IMR-90 (cell line): ENCODE measurements around the gene SNAP29. TPM values are rescaled to one million over a fixed set of nuclear protein-coding genes. Genes with fewer than 3 reads are reported as not detected.

Source experiments
- ATAC-seq: fragments of 200-7000 bp; cut with Tn5 transposase; 2 replicates; pipeline ENCODE4 v1.9.1; 2020; ENCODE audit warnings: low read depth, mild to moderate bottlenecking, moderate library complexity
- BruUV-seq: library from RNA; stranded (reverse); fragments of 400-500 nt; replicated peaks from 2 replicates; lab custom pipeline; 2021; lab: Mats Ljungman, UMichigan
- CTCF ChIA-PET: fragments of 300-600 bp; formaldehyde crosslinking; extraction: SDS; loops from one replicate; lab custom pipeline; 2021; ENCODE audit warnings: antibody characterized with exemption; lab: Yijun Ruan, JAX
- POLR2A ChIA-PET: fragments of 300-600 bp; sonication (Branson Sonifier 250); formaldehyde crosslinking; loops from one replicate; lab custom pipeline; 2022; ENCODE audit warnings: antibody characterized with exemption; ENCODE audit not compliant: unreplicated experiment; lab: Charles Lee
- DNase-seq: peaks from one replicate; pipeline ENCODE4 v3.0.0; 2013
- H2AFZ ChIP-seq: replicated peaks from 2 replicates; pipeline ENCODE3; 2013; ENCODE audit warnings: low read length, mild to moderate bottlenecking; ENCODE audit not compliant: poor library complexity
- H2AK5ac ChIP-seq: 2 replicates; pipeline ENCODE4 v1.6.1; 2013; ENCODE audit warnings: low read depth, low read length, inconsistent platforms
- H2AK9ac ChIP-seq: replicated peaks from 2 replicates; pipeline ENCODE3; 2013; ENCODE audit warnings: mild to moderate bottlenecking, low read depth, low read length, moderate library complexity; ENCODE audit not compliant: poor library complexity
- H2BK120ac ChIP-seq: 2 replicates; pipeline ENCODE4 v1.6.1; 2013; ENCODE audit warnings: low read depth, low read length, inconsistent platforms
- H2BK15ac ChIP-seq: 3 replicates; pipeline ENCODE4 v1.6.1; 2013; ENCODE audit warnings: low read depth, low read length, inconsistent platforms
- H2BK20ac ChIP-seq: 2 replicates; pipeline ENCODE4 v1.6.1; 2013; ENCODE audit warnings: low read depth, mild to moderate bottlenecking, inconsistent platforms, low read length, moderate library complexity
- H2BK5ac ChIP-seq: 2 replicates; pipeline ENCODE4 v1.6.1; 2013; ENCODE audit warnings: mild to moderate bottlenecking, low read depth, low read length, inconsistent platforms; ENCODE audit not compliant: poor library complexity, severe bottlenecking
- H3K14ac ChIP-seq: replicated peaks from 2 replicates; pipeline ENCODE4 v1.6.1; 2013; ENCODE audit warnings: low read depth, low read length, inconsistent platforms
- H3K18ac ChIP-seq: 2 replicates; pipeline ENCODE4 v1.6.1; 2013; ENCODE audit warnings: low read depth, low read length, control low read depth
- H3K23ac ChIP-seq: 2 replicates; pipeline ENCODE4 v1.6.1; 2013; ENCODE audit warnings: low read depth, low read length, inconsistent platforms
- H3K27ac ChIP-seq: 2 replicates; pipeline ENCODE4 v1.5.1; 2013; ENCODE audit warnings: mild to moderate bottlenecking, control low read depth, low read length; ENCODE audit not compliant: insufficient read depth
- H3K27me3 ChIP-seq: 2 replicates; pipeline ENCODE4 v1.6.1; 2013; ENCODE audit warnings: low read length; ENCODE audit not compliant: control insufficient read depth, insufficient read depth
- H3K36me3 ChIP-seq: 2 replicates; pipeline ENCODE4 v1.6.1; 2013; ENCODE audit warnings: low read length, mixed read lengths; ENCODE audit not compliant: control insufficient read depth, insufficient read depth
- H3K4ac ChIP-seq: 2 replicates; pipeline ENCODE4 v1.6.1; 2013; ENCODE audit warnings: low read depth, low read length, inconsistent platforms
- H3K4me1 ChIP-seq: 2 replicates; pipeline ENCODE4 v1.6.1; 2013; ENCODE audit warnings: low read length, mixed read lengths; ENCODE audit not compliant: control insufficient read depth, insufficient read depth
- H3K4me2 ChIP-seq: 2 replicates; pipeline ENCODE4 v1.6.1; 2013; ENCODE audit warnings: low read depth, mild to moderate bottlenecking, control low read depth, low read length, moderate library complexity
- H3K4me3 ChIP-seq: 2 replicates; pipeline ENCODE4 v1.5.1; 2013; ENCODE audit warnings: low read depth, mild to moderate bottlenecking, control low read depth, low read length, moderate library complexity; ENCODE audit not compliant: insufficient read depth
- H3K56ac ChIP-seq: 2 replicates; pipeline ENCODE4 v1.6.1; 2013; ENCODE audit warnings: low read length, inconsistent platforms; ENCODE audit not compliant: insufficient read depth; ENCODE audit errors: extremely low read depth
- H3K79me1 ChIP-seq, 2 experiments: 2 replicates each; pipeline ENCODE4 v1.6.1; 2013; ENCODE audit warnings: low read length in 2 of 2, inconsistent platforms in 1 of 2, low read depth in 1 of 2
- H3K9ac ChIP-seq: 2 replicates; pipeline ENCODE4 v1.6.1; 2013; ENCODE audit warnings: low read depth, low read length, control low read depth
- H3K9me1 ChIP-seq: 2 replicates; pipeline ENCODE4 v1.6.1; 2013; ENCODE audit warnings: low read length, inconsistent platforms; ENCODE audit not compliant: insufficient read depth
- H3K9me3 ChIP-seq: 2 replicates; pipeline ENCODE4 v1.6.1; 2013; ENCODE audit warnings: low read length; ENCODE audit not compliant: control insufficient read depth, insufficient read depth
- H4K20me1 ChIP-seq: 2 replicates; pipeline ENCODE4 v1.6.1; 2013; ENCODE audit warnings: low read length, inconsistent platforms; ENCODE audit not compliant: insufficient read depth
- H4K5ac ChIP-seq: 2 replicates; pipeline ENCODE4 v1.6.1; 2013; ENCODE audit warnings: mild to moderate bottlenecking, low read depth, low read length, control low read depth
- H4K8ac ChIP-seq, 2 experiments: 2 replicates each; pipeline ENCODE4 v1.6.1; 2013; ENCODE audit warnings: low read depth in 2 of 2, low read length in 2 of 2, control low read depth in 1 of 2, inconsistent platforms in 1 of 2
- H4K91ac ChIP-seq: 2 replicates; pipeline ENCODE4 v1.6.1; 2013; ENCODE audit warnings: low read depth, low read length, inconsistent platforms; ENCODE audit not compliant: insufficient read depth
- FOS ChIP-seq: fragments of 150-350 bp; IDR thresholded peaks from 2 replicates; pipeline ENCODE4 v1.6.1; 2016; ENCODE audit warnings: low read depth, low read length
- MXI1 ChIP-seq: IDR thresholded peaks from 2 replicates; pipeline ENCODE4 v1.6.1; 2012; ENCODE audit warnings: low read depth, mild to moderate bottlenecking, low read length, moderate library complexity, borderline replicate concordance
- NFE2L2 ChIP-seq: fragments of 150-350 bp; IDR thresholded peaks from 2 replicates; pipeline ENCODE4 v1.6.1; 2016; ENCODE audit warnings: low read depth, mild to moderate bottlenecking, low read length
- POLR2A ChIP-seq: IDR thresholded peaks from 2 replicates; pipeline ENCODE4 v1.6.1; 2012; ENCODE audit warnings: mild to moderate bottlenecking, low read depth, low read length
- RAD21 ChIP-seq: IDR thresholded peaks from 2 replicates; pipeline ENCODE4 v1.6.1; 2012; ENCODE audit warnings: low read length, improper control_type of control experiment
- SMC3 ChIP-seq: fragments of 150-350 bp; IDR thresholded peaks from 2 replicates; pipeline ENCODE4 v1.6.1; 2016; ENCODE audit warnings: low read depth, mild to moderate bottlenecking, antibody characterized with exemption, low read length, moderate library complexity
- WGBS, 2 experiments: methylation state at CpG; one replicate each; pipeline versions ENCODE4 v1.1.5 to v1.1.7; 2013; ENCODE audit warnings: missing lambda C conversion rate in 2 of 2; ENCODE audit not compliant: insufficient read length in 1 of 2; ENCODE audit errors: extremely low coverage in 2 of 2; 5-methylcytosine and 5-hydroxymethylcytosine counted together
- dilution Hi-C: fragments of 300-500 bp; cut with HindIII; formaldehyde crosslinking; loops from one replicate; pipeline ENCODE4 v1.14.3; 2018; ENCODE audit warnings: low sequenced_read_pairs; ENCODE audit not compliant: unreplicated experiment
- in situ Hi-C: fragments of 300-500 bp; cut with MboI; formaldehyde crosslinking; loops from 3 replicates; pipeline ENCODE4 v1.14.3; 2019; ENCODE audit warnings: low sequenced_read_pairs, inconsistent platforms, mixed read lengths
- intact Hi-C: fragments of 100-400 bp; cut with micrococcal nuclease; formaldehyde crosslinking; loops from 2 replicates; pipeline ENCODE4 v1.10.0; 2022
- polyA plus RNA-seq, 3 experiments: library from polyadenylated mRNA; depleted of rRNA; stranded (reverse); fragments of >200 nt; gene quantifications; 2 replicates each; pipeline ENCODE4 v1.2.3, GENCODE V29; 2012; ENCODE audit warnings: low replicate concordance in 1 of 3
- total RNA-seq: library from RNA; depleted of rRNA; stranded (reverse); fragments of >200 nt; gene quantifications from 2 replicates; pipeline ENCODE4 v1.2.3, GENCODE V29; 2012
- TF ChIP-seq, protein P1 (sequence below): conservative IDR thresholded peaks from 2 replicates; pipeline ENCODE4 v1.5.1; 2012; ENCODE audit warnings: mild to moderate bottlenecking, low read depth, low read length, improper control_type of control experiment
- TF ChIP-seq, protein P2 (sequence below): fragments of 150-350 bp; IDR thresholded peaks from 2 replicates; pipeline ENCODE4 v1.6.1; 2016; ENCODE audit warnings: low read depth, mild to moderate bottlenecking, low read length, moderate library complexity, borderline replicate concordance

SNAP29 gene
- total and polyA plus RNA-seq, 2 of the 4 experiments (the other 2 are of a cell fraction), result 10.6 to 29.5 TPM

DNA sequence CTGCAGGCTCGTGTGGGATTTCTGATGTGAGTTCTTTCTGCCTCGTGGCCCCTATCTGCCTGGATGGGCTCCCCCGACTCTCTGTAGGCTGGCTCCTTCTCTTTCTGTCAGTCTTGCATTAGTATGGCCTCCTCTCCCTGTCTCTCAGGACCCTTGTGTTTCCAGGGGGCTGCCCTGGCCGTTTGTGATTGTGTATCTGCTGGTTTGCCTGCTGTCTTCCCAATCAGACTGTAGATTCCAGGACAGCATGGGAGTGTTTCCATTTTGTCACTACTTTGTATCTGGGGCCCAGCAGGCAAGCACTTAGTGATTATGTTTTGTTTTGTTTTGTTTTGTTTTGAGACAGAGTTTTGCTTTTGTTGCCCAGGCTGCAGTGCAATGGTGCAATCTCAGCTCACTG lies 25.6 kb downstream of the SNAP29 start:
- DNase-seq, result no peak
- no peak overlapping the region for H3K27ac ChIP-seq
- peaks cover 0 to 3% of the 10 kb centered on the region in 2 experiments; a peak in 1 of 4 replicates for H3K79me1 ChIP-seq
- H4K20me1 ChIP-seq, result peaks cover 8% of the 10 kb centered on the region
- no peak overlapping the region for H3K4me3 ChIP-seq
- no peak overlapping the region for H2BK120ac ChIP-seq
- no peak overlapping the region for H3K56ac ChIP-seq
- H2BK20ac ChIP-seq, result no peak overlapping the region
- H3K9me1 ChIP-seq, result no peaks in the 10 kb centered on the region
- no CpG with 5 or more reads among the region's 4 CpGs for WGBS, 2 experiments
- H3K23ac ChIP-seq, result no peak overlapping the region
- H2BK15ac ChIP-seq, result no peak overlapping the region
- TF ChIP-seq NFE2L2 (no peak), MXI1 (no peak), POLR2A (no peak), FOS (no peak), RAD21 (no peak), SMC3 (no peak)
- TF ChIP-seq, protein P1, sequence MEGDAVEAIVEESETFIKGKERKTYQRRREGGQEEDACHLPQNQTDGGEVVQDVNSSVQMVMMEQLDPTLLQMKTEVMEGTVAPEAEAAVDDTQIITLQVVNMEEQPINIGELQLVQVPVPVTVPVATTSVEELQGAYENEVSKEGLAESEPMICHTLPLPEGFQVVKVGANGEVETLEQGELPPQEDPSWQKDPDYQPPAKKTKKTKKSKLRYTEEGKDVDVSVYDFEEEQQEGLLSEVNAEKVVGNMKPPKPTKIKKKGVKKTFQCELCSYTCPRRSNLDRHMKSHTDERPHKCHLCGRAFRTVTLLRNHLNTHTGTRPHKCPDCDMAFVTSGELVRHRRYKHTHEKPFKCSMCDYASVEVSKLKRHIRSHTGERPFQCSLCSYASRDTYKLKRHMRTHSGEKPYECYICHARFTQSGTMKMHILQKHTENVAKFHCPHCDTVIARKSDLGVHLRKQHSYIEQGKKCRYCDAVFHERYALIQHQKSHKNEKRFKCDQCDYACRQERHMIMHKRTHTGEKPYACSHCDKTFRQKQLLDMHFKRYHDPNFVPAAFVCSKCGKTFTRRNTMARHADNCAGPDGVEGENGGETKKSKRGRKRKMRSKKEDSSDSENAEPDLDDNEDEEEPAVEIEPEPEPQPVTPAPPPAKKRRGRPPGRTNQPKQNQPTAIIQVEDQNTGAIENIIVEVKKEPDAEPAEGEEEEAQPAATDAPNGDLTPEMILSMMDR, result no peak
- TF ChIP-seq, protein P2, sequence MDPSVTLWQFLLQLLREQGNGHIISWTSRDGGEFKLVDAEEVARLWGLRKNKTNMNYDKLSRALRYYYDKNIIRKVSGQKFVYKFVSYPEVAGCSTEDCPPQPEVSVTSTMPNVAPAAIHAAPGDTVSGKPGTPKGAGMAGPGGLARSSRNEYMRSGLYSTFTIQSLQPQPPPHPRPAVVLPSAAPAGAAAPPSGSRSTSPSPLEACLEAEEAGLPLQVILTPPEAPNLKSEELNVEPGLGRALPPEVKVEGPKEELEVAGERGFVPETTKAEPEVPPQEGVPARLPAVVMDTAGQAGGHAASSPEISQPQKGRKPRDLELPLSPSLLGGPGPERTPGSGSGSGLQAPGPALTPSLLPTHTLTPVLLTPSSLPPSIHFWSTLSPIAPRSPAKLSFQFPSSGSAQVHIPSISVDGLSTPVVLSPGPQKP, result no peak
- ATAC-seq, result no peak
- BruUV-seq, result no TSS peak
- POLR2A ChIA-PET, result no interaction called here
- CTCF ChIA-PET, result interaction anchor here (2.1 kb wide), 1 partner anchor 80 kb away, joined by 11 read pairs; no protein-coding TSS in a partner anchor
- in situ Hi-C loops, result no loop called here
- no peak overlapping the region for H3K4ac ChIP-seq
- no peak overlapping the region for H3K4me2 ChIP-seq
- H2BK5ac ChIP-seq, result no peak overlapping the region
- H4K8ac ChIP-seq, result no peak overlapping the region
- H2AFZ ChIP-seq, result no peak overlapping the region
- H4K91ac ChIP-seq, result no peak overlapping the region
- no peak overlapping the region for H2AK9ac ChIP-seq
- H3K4me1 ChIP-seq, result peaks cover 5% of the 10 kb centered on the region
- H2AK5ac ChIP-seq, result no peak overlapping the region
- no peak overlapping the region for H3K9ac ChIP-seq
- H3K36me3 ChIP-seq, result peaks cover 36% of the 10 kb centered on the region
- H4K5ac ChIP-seq, result no peak overlapping the region
- no peak overlapping the region for H3K14ac ChIP-seq
- intact Hi-C loops, result loop anchor here (2.0 to 10.0 kb wide), 3 partner anchors 32 to 98 kb away; partner anchors contain the start of genes CRKL and LZTR1
- H3K9me3 ChIP-seq, result no peaks in the 10 kb centered on the region
- dilution Hi-C loops, result no loop called here
- no peak overlapping the region for H3K18ac ChIP-seq
- no peaks in the 10 kb centered on the region for H3K27me3 ChIP-seq
